Measurements from ENCODE around the gene PSMD13. TPM values are rescaled to one million over a fixed set of nuclear protein-coding genes. Genes with fewer than 3 reads are reported as not detected.

Gene PSMD13
- total RNA-seq, 5 donors from 2014 or later (not counting 1 experiment from before 2014, with no cell fraction given), result 74.0 to 115 (median 108) TPM

GRCh38 chr11:297586-298405 lies 61.0 kb downstream of the PSMD13 start:
- Mint-ChIP-seq H3K9me3 (no peaks in the 10 kb centered on the region), H3K27me3 (peaks cover 4 to 7% of the 10 kb centered on the region in 2 donors), H3K27ac (peak overlapping the region; percentile 55 to 85), H3K4me1 (peaks cover 9 to 36% (median 34%) of the 10 kb centered on the region in 3 donors), H3K4me3 (peak overlapping the region in 1 of 3 donors; percentile 58), H3K36me3 (no peaks in the 10 kb centered on the region)
- Histone ChIP-seq H3K27me3 (replicated peaks in 1 of 2; ENCODE audit: control insufficient read depth in 2 of 2, extremely low read depth in 1 of 2, insufficient read depth in 2 of 2, low read length in 1 of 2) (peaks cover 0 to 25% of the 10 kb centered on the region in 2 experiments), H3K36me3 (ENCODE audit: control insufficient read depth in 2 of 2, extremely low read depth in 1 of 2, insufficient read depth in 1 of 2, low read length in 1 of 2) (peaks cover 10 to 11% of the 10 kb centered on the region in 2 donors), H3K4me3 (ENCODE audit: control insufficient read depth in 1 of 2, extremely low read depth in 1 of 2, low read length in 1 of 2) (no peak overlapping the region), H3K9me3 (no peaks in the 10 kb centered on the region), H3K27ac (ENCODE audit: low read length) (no peak overlapping the region), H3K4me1 (ENCODE audit: control insufficient read depth in 1 of 2, extremely low read depth in 1 of 2, insufficient read depth in 2 of 2, low read length in 2 of 2) (peaks cover 8 to 34% of the 10 kb centered on the region in 2 experiments)
- ChIA-PET POLR2A (interaction anchor here in 1 of 2 donors (0.5 kb wide), 1 partner anchor 380 kb away, joined by 3 read pairs; no protein-coding TSS in a partner anchor), CTCF (no interaction called here)
- ATAC-seq (replicated peaks in 1 of 4) (peak; percentile 23 to 39 (median 31)), DNase-seq (peak in 7 of 35 experiments; percentile 3 to 68 (median 11))
- WGBS (ENCODE audit: insufficient coverage), result 48% methylated on average over 20 of the region's 26 CpGs

- H3K27ac Mint-ChIP-seq, result no peak overlapping the region
- H3K36me3 Mint-ChIP-seq, result no peaks in the 10 kb centered on the region
- POLR2A ChIA-PET, result interaction anchor here in 1 of 2 donors (0.6 kb wide), 1 partner anchor 57 kb away, joined by 3 read pairs; no protein-coding TSS in a partner anchor
- Histone ChIP-seq H3K27me3 (replicated peaks in 1 of 2; ENCODE audit: control insufficient read depth in 2 of 2, extremely low read depth in 1 of 2, insufficient read depth in 2 of 2, low read length in 1 of 2) (peaks cover 0 to 25% of the 10 kb centered on the region in 2 experiments), H3K9me3 (no peaks in the 10 kb centered on the region), H3K4me1 (ENCODE audit: control insufficient read depth in 1 of 2, extremely low read depth in 1 of 2, insufficient read depth in 2 of 2, low read length in 2 of 2) (peaks cover 8 to 33% of the 10 kb centered on the region in 2 experiments), H3K27ac (ENCODE audit: low read length) (no peak overlapping the region), H3K4me3 (ENCODE audit: control insufficient read depth in 1 of 2, extremely low read depth in 1 of 2, low read length in 1 of 2) (no peak overlapping the region), H3K36me3 (ENCODE audit: control insufficient read depth in 2 of 2, extremely low read depth in 1 of 2, insufficient read depth in 1 of 2, low read length in 1 of 2) (peaks cover 7 to 10% of the 10 kb centered on the region in 2 donors)
- DNase-seq (peak in 2 of 35 experiments; percentile 0 to 2), ATAC-seq (replicated peaks in 1 of 4) (peak in 1 of 4 experiments; percentile 3)
- no peak overlapping the region for H3K4me3 Mint-ChIP-seq
- H3K9me3 Mint-ChIP-seq, result no peaks in the 10 kb centered on the region
- CTCF ChIA-PET, result interaction anchor here (0.6 to 1.2 kb wide), 2 partner anchors 40 to 48 kb away, joined by 3 to 4 read pairs; no protein-coding TSS in a partner anchor
- 91% methylated on average over 12 of the region's 15 CpGs for WGBS (ENCODE audit: insufficient coverage)
- H3K4me1 Mint-ChIP-seq, result peaks cover 15 to 43% (median 39%) of the 10 kb centered on the region in 3 donors
- H3K27me3 Mint-ChIP-seq, result peaks cover 4 to 7% of the 10 kb centered on the region in 2 donors
Measured at GRCh38 chr11:298406-299065, 61.8 kb downstream of the PSMD13 start.

- Histone ChIP-seq H3K4me3 (ENCODE audit: control insufficient read depth in 1 of 2, extremely low read depth in 1 of 2, low read length in 1 of 2) (no peak within 1 kb of the TSS), H3K4me1 (ENCODE audit: control insufficient read depth in 1 of 2, extremely low read depth in 1 of 2, insufficient read depth in 2 of 2, low read length in 2 of 2) (peaks cover 8 to 33% of the 10 kb centered on the region in 2 experiments), H3K27ac (ENCODE audit: low read length) (no peak within 1 kb of the TSS), H3K36me3 (ENCODE audit: control insufficient read depth in 2 of 2, extremely low read depth in 1 of 2, insufficient read depth in 1 of 2, low read length in 1 of 2) (peaks cover 0 to 3% of the 10 kb centered on the region in 2 donors), H3K27me3 (replicated peaks in 1 of 2; ENCODE audit: control insufficient read depth in 2 of 2, extremely low read depth in 1 of 2, insufficient read depth in 2 of 2, low read length in 1 of 2) (peaks cover 0 to 25% of the 10 kb centered on the region in 2 experiments), H3K9me3 (no peaks in the 10 kb centered on the region)
- ChIA-PET POLR2A (interaction anchor here in 1 of 2 donors (0.6 kb wide), 1 partner anchor 56 kb away, joined by 3 read pairs; no protein-coding TSS in a partner anchor), CTCF (interaction anchor here (0.6 to 1.2 kb wide), 2 partner anchors 39 to 48 kb away, joined by 3 to 4 read pairs; no protein-coding TSS in a partner anchor)
- peak in 3 of 35 experiments; percentile 0 to 15 (median 3) for DNase-seq
- Mint-ChIP-seq H3K36me3 (no peaks in the 10 kb centered on the region), H3K9me3 (no peaks in the 10 kb centered on the region), H3K4me3 (peak within 1 kb of the TSS in 1 of 3 donors; percentile 10), H3K4me1 (peaks cover 16 to 46% (median 42%) of the 10 kb centered on the region in 3 donors), H3K27me3 (peaks cover 4 to 7% of the 10 kb centered on the region in 2 donors), H3K27ac (no peak within 1 kb of the TSS)
- WGBS (ENCODE audit: insufficient coverage), result 73% methylated on average over 24 of the region's 40 CpGs
- no peak for ATAC-seq (replicated peaks in 1 of 4)
Measured at GRCh38 chr11:299081-299891, 62.5 kb downstream of the PSMD13 start, which contains the start of gene IFITM5. Gene IFITM5 (minus strand): TSS chr11:299526. CDS start chr11:299490, 36 bp downstream.

GRCh38 chr11:299951-300735 lies 63.4 kb downstream of the PSMD13 start:
- H3K4me1 ChIP-seq (ENCODE audit: control insufficient read depth in 1 of 2, extremely low read depth in 1 of 2, insufficient read depth in 2 of 2, low read length in 2 of 2), result peaks cover 8 to 41% of the 10 kb centered on the region in 2 experiments
- WGBS (ENCODE audit: insufficient coverage), result 44% methylated on average over 11 of the region's 20 CpGs
- POLR2A ChIA-PET, result no interaction called here

More at GRCh38 chr11:299951-300735, 63.4 kb downstream of the PSMD13 start:
- peaks cover 19 to 49% (median 45%) of the 10 kb centered on the region in 3 donors for H3K4me1 Mint-ChIP-seq
- CTCF ChIA-PET, result no interaction called here
- H3K27ac ChIP-seq (ENCODE audit: low read length), result no peak overlapping the region
- H3K36me3 ChIP-seq (ENCODE audit: control insufficient read depth in 2 of 2, extremely low read depth in 1 of 2, insufficient read depth in 1 of 2, low read length in 1 of 2), result peaks cover 0 to 3% of the 10 kb centered on the region in 2 donors
- H3K27ac Mint-ChIP-seq, result peak overlapping the region in 1 of 2 donors; percentile 2
- H3K27me3 Mint-ChIP-seq, result peaks cover 4 to 7% of the 10 kb centered on the region in 2 donors
- no peaks in the 10 kb centered on the region for H3K36me3 Mint-ChIP-seq
- H3K9me3 Mint-ChIP-seq, result no peaks in the 10 kb centered on the region
- H3K9me3 ChIP-seq, result no peaks in the 10 kb centered on the region
- H3K4me3 Mint-ChIP-seq, result peak overlapping the region in 1 of 3 donors; percentile 10
- DNase-seq (peak in 4 of 35 experiments; percentile 42 to 49 (median 46)), ATAC-seq (replicated peaks in 1 of 4) (peak in 3 of 4 experiments; percentile 15 to 38 (median 33))
- no peak overlapping the region for H3K4me3 ChIP-seq (ENCODE audit: control insufficient read depth in 1 of 2, extremely low read depth in 1 of 2, low read length in 1 of 2)
- peaks cover 0 to 25% of the 10 kb centered on the region in 2 experiments for H3K27me3 ChIP-seq (replicated peaks in 1 of 2; ENCODE audit: control insufficient read depth in 2 of 2, extremely low read depth in 1 of 2, insufficient read depth in 2 of 2, low read length in 1 of 2)
